NCI-H2107 (cell line): ENCODE data around the gene GH1.
"Not testable (repeated sequence)": the region's sequence is repeated elsewhere in the genome, so short reads cannot be mapped to it uniquely, and the experiment has no call there.

Source experiments
- DNase-seq: peaks from one replicate; lab custom pipeline; 2025; lab: John Stamatoyannopoulos, UW

GH1 gene

DNA sequence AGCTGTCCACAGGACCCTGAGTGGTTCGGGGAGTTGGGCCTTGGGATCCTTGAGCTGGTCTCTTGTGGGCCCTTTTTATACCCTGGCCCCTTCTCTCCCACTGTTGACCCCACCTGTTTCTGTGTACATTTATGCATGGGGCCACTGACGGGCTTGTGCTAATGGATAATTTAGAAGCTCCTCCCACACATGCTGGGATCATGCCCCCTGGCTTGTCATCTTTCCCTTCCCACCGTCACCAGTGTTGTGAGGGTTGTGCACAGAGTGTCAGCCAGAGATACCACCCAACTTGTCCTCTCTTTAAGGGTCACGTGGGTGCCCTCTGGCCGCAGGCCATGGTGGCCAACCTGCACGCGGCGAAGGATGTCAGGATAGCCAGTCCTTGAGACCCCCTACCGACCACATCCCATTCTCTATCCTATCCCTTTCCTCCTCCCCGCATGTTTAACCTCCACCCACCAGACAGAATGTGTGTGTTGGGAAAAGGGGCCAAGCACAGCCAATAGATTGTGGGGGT lies at the start of gene GH1:
Gene GH1 (minus strand): TSS at position 51 of the 517 bp plus-strand sequence. CDS start 63 bp downstream, outside the sequence.
- not testable (repeated sequence) for DNase-seq

DNA sequence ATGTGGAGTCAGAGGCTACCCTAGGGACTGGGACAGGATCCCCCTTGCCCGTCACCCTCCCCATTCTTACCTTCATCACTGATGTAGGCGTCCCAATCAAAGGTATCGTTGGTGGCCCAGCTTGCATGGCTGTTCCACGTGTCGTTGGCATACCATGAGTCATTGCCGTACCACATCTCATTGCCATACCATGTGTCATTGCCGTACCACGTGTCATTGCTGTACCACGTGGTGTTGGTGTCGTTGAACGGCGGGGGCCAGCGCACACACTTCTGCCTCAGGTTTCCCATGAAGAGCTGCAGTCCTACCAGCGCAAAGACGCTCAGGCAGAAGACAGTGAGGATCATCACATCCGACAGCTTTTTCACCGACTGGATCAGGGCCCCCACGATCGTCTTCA lies 49.3 kb upstream of the GH1 start:
- no peak for DNase-seq

DNA sequence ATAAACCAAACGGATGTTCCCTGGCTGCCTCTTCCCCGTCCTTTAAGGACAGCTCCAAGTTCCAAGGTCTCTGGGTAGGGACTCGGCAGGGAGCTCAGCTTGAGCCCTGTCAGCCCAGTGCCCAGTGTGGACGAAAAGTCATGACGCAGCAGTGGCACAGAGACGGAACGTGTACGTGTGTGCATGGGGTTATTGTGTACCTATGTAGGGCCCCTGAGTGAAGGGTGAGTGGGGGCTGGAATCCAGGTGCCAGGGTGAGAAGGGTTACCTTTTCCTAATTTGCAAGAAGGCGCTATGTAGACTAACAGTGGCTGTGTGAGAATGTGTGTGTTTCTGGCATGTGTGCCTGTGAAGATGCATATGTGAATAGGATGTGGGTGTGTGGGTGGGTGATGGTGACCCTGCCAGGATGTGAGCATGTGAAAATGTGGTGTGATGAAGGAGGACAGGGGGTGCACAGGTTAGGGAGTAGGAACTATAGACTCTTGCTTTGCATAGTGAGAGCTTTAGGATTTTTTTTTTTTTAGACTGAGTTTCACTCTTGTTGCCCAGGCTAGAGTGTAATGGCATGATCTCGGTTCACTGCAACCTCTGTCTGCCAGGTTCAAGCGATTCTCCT lies 48.1 kb upstream of the GH1 start:
- no peak for DNase-seq

DNA sequence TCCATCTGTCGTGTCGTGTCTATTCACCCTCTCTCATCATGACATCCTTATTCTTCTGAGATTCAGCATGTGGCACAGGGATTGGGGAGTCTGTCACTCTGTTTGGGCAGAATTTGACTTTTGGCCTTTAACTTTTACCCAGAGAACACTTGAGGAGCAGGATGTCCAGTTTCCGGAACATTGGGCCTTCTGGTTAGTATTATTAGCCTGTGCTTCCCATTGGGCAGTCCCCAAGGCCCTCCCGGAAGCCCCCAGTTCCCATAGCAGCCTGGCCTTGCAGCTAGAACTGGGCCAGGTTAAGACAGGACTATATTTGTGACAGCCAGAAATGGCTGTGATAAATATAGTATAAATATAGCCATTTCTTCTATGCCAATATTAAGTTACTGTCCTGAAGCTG lies 44.5 kb upstream of the GH1 start:
- DNase-seq = no peak

DNA sequence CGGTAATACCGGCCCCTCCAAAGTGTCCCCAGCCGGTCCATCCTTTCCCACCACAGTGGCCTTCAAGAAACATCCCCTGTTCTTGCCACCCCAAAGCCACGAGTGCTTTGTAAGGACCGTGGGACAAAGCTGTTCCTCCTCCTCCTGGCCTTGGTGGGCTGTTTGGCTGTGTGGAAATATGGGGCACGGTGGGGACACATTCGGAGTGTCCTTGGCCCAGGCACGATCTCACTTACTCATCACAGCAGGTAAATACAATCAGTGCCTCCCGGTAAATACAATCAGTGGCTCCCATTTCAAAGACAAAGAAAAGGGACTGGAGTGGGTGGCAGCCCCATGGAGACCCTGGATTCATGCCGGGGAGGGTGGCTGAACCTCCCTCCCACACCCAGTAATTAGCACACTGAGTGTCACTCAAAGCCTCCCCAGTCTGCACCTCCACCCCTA lies 43.7 kb upstream of the GH1 start:
- no peak for DNase-seq

DNA sequence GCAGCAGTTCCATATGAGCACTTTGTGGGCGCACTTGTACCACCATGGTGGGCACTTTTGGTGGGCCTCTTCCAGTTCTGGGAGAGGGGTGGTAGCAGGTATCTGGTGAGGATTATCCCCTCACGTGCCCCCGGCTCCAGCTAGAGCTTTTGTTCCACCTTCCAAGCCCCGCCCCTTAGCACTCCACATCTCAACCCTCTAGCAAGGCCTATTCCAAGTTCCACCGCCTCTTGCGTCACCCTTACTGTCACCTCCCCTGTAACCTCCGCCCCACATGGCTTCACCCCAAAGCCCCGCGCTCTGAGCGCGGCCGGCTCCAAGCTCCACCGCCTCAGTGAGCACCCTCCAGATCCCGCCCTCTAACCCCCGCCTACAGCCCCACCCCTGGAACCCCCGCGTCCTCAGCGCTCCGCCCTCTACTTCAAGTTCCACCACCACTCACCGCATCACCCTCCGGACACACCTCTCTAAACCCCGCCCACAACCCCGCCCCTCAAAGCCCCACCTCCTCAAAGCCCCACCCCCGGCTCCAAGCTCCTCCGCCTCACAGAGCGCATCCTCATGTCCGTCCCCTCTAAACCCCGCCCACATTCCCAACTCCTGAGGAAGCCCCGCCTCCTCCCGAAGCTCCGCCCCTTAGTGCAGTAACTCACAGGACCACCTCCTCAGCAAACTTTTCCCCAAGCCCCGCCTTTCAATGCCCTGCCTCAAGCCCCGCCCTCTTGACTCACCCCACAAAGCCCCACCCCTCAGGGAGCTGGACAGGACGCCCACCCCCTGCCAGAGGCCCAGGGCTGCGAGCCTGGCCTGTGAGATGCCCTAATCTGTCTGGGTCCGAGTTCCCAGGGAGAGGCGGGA lies 42.9 kb upstream of the GH1 start:
- no peak for DNase-seq

DNA sequence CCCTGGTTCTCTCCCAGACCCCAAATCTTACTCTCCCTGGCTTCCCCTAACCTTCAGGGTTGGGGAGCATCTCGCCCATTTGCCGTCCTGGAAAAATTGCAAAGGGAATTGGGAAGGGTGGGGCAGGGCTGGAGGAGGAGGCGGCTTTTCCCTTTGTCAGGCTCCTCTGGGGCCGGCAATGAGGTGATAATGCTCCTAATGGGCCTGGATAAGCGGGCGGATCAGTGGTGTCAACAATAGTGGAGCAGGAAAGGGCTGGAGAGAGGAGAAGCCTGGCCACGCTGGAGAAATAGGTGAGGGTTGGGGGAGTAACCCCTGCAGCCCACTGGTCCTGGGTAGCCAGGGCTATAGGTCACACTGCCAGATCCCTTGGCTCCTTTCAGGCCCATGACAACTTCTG lies 41.8 kb upstream of the GH1 start:
- DNase-seq = no peak

DNA sequence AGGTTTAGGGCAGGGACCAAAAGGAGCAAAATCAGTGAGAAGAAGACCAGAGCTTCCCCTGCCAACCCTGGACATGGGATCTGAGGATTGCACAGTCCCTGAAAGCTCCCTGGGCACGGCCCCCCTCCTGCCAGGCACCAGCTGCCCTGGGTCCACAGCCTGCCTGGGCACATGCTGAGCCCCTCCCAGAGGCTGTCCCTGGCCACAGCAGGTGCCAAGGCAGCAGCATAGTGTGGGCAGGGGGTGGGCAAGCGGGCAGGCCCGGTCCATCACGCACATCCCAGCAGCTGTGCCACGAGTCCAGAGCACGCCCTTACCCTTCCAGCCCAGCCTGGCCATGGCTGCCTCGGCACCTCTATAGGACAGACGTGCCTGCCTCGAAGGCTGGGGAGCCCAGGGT lies 41.4 kb upstream of the GH1 start:
- no peak for DNase-seq

DNA sequence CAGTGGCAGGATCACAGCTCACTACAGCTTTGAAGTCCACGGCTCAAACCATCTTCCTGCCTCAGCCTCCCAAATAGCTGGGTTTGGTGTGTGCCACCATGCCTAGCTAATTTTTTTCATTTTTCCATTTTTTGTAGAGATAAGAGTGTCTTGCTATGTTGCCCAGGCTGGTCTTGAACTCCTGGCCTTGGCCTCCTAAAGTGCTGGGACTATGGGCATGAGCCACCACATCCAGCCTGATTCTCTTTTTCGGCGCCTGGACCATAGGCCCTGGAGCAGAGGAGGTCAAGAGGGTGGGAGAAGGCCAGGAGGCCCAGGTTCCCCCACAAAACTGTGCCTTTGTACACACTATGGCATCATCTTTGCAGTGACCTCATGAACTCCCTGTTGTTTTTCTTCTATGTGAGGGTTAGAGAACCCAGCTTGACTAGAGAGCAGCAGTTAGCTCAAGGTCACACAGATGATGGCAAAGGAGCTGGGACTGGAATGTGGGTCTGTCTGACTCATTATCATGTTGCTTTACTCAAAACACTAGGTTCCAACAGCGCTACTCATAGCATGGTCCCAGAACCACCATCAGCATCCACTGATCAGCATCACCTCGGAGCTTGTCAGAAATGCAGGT lies 37.8 kb upstream of the GH1 start:
- no peak for DNase-seq

DNA sequence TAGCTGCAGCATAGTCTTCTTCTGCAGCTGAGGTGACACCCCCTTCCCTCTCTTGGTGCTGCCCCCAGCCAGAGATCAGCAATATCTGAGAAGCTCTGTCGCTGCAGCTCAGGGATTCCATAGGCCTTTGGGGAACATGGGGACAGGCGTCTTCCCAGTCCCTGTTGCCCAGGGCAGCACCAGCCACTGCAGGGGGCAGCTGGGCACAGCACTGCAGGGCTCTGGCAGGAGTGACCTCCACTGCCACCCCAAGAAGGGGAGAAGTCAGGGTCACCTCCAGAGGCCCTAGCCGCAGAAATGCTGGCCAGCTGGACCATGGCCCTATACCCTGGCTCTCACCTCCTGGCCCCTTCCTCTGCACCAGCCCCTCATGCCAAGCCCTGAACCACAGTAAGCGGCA lies 37.2 kb upstream of the GH1 start:
- no peak for DNase-seq

DNA sequence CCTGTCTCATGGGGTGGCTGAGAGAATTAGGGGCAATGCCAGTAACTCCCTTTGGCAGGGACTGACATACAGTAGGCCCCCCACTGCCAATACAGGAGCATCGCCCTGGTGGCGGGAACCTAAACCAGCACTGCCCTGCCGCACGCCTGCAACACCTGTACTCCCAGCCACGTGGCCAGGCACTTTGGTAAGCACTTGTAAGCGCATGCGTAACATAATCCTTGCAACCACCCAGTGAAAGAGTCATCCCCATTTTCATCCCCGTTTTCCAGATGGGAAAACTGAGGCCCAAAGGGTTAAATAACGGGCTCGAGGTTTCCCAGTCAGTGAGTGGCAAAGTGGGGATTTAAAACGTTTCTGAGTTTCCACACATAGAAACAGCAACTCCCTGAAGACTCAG lies 36.6 kb upstream of the GH1 start:
- no peak for DNase-seq

DNA sequence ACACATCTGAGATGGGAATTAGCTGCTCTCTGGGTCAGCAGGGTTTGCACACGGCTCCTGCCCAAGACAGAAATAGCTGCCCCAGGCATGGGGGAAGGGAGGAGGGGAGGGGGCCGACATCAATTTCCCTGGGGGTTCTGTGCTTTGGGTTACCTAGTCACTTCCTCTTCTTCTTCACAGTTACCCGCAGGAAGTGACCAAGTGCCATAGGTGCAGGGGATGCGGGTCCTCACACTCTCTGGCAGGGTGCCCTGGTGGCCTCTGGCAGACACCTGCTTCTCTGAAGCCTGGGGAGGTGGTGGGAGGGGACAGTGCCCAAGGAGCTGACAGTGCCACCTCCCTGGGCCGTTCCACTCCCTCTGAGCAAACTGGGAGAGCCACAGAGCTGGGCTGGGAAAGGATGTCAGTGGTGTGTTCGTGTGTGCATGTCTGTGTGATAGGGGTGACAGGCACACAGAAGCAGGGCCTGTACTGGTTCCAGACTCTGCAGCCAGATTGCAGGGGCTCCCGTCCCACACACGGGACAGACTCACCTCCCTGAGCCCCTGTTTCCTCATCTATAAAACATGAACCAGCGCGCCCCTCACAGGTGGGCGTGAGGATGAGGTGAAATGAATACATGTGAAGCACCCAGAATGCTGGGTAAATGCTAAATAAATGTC lies 35.9 kb upstream of the GH1 start:
- no peak for DNase-seq

DNA sequence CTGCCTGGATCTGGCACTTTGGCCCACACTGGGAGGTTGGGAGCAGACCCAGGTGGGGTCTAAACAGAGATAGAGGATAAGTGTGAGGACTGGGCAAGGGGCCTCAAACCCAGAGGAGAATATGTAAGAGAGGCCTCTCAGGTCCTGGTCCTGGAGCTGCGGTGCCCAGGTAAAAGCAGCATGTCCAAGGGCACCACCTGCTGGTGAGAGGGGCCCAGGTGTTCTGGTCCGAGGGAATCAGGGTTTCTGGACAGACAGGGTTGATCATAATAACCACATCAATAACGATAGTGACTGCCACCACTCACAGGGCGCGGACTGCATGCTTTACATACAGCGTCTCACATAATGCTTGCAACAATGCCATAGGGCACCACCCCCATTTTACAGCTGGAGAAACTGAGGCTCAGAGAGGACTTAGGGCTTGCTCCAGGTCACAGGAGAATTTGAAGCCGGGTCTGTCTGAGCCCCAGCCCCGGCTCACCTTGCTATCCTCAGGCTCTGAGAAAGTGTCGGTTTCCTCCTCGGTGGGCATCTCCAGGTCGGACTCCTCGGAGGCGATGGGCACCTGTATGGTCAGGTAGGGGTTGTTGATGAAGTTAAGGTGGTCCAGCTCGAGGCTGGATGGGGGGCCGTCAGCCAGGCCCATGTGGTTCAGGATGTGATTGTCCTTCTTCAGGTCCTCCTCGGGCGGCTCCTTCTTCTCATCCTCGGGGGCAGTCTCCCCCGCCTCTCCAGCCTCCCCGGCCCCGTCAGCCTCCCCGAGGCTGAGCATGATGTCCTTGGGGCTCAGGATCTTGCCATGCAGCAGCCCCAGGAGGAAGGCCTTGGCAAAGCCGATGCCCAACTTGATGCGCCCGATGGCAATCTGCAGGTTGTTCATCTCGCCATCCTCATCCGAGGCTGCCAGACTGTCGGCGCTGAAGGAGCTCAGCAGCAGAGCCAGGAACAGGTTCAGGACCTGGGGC lies 32.6 kb upstream of the GH1 start:
- DNase-seq = no peak

DNA sequence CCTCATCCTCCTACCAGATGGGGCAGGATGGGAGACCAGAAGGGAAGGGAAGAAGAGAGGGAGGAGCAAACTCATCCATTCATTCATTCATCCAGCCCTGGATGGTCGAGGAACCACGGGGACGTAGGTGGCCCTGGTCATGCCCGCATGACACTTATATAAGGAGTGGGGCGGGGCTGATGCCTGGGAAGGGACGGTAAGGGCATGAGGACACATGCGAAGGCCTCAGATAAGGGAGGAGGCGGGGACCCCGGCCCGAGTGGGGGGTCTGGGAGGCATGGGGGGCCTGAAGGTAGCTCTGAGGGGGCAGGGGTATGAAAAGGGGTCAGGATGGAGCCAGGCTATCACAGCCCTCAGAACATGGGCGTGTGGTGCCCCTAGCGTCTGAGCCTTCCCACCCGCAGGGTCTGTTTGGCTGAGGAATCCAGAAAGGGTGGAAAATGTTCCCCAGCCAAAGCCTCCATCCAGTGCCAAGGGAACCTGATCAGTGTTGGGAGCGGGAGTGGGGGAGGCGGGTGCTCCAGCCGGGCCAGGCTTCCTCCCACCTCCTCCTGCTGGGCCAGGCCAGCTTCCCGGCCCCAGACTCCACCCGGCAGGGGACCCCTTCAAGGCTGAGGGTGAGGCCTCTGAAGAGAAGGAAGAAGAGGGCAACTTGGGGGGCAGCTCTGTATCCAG lies 31.1 kb upstream of the GH1 start:
- DNase-seq = no peak

DNA sequence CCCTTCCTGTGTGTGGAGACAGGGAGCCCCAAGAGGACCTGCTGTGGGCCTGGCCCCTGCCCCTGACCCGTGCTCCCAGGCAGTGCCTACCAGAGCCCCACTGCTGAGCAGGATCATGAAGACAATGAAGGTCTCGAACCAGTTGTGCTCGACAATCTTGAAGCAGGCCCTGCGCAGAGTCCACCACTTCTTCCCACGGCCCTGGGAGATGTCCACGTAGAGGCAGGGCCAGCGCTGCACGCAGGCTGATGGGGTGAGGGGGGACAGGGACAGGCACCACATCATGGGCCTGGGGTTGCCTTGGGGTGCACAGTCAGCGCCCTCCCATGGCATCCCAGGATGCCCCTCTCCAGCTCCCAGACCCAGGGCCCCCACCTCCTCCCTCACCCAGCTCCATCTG lies 29.9 kb upstream of the GH1 start:
- DNase-seq = no peak

DNA sequence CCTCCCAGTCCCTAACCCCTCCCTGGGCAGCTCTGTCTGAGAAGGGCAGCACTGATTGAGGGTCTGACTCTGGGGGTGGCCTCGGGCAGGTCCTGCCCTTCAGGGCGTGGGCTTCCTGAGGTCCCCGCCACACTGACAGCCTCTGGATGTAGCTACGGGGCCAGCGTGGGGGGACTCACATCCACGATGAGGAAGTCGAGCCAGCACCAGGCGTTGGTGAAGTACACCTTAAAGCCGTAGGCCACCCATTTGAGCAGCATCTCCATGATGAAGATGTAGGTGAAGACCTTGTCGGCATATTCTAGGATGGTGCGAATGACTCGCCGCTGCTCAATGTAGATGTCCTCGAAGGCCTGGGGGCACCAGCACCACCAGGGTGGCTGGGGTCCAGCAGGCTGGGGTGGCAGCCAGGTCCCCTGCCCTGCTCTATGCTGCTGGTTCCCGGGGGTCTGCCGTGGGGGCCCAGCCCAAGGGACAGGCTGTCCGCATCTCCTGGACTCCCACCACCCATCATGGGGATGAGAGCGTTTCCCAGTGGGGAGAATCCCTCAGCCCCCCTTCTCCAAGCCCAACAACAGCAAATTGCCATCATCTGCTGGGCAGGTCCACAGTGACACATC lies 29.2 kb upstream of the GH1 start:
- no peak for DNase-seq

DNA sequence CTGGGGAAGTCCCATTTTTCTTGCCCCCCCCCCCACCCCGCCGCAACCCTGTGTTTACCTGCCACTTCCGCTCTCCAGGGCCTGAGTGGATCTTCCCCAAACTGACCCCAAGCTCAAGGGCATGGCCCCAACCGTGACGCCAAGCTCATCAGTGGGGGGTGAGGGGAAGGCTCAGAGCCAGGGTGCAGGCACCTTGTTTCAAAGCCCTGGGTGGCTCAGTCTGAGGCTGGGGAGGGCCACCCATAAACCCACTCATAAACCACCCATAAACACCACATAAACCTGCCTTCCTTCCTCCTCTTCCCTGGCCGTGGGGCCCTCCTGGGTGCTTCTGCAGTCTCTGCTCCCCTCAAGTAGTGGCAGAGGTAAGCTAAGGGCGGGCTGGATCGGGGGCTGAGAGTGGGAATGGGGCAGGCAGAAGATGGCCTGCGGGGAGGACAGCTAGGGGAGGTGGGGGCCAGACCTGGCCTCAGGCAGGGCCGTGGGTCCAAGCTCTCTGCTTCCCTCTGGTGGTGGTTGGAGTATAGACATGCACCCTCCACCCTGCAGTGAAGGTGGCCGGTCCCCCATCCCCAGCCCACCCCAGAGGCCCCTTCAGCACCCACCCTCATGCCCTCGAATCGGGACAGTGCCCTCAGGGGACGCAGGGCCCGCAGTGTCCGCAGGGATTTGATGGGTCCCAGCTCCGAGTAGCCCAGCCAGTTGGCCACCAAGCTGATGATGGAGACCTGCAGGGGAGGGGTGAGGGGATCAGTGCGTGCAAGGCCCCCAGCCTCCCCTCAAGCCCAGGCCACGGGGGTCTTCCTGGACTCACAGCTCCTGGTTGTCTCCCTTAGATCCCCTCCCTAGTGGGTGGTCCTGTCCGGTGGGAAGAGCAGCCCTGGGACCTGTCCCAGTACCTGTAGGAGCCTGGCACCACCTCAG lies 28.1 kb upstream of the GH1 start:
- DNase-seq = no peak

DNA sequence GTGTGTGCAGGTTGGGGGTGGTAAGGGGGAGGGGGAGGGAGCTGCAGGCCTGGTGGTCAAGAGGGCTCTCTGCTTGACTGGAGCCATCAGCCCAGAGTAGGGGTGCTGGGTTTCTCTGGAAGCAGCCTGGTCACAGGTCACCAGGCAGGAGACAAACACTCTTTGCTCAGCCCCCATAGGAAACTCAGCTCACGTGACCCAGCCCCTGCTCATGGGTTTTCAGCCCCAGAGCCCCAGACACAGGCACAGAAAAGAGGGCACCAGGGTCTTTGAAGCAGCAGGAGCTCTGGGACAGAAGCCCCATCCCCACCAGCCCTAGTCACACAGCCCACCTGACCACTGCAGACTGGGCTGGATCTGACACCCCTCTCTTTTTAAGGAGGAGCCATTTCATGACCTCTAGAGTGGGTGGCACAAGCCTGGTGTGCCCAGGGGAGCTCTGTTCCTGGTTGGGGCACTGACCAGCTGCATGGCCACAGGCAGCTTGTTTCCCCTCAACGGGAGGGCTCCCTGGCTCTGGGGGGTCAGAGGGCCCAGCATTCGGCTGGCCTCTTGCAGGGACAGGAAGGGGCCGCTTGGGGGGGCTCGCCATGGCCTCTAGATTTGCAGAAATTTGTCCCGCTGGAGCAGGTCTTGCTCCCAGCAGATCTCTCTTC lies 27.3 kb upstream of the GH1 start:
- DNase-seq = no peak
